NCI-H526 (cell line): Measurements from ENCODE around the gene POU2AF1.
A peak's percentile ranks its signal among the peaks of the same experiment; 100 is the strongest.

Source experiments
- DNase-seq, 2 experiments: peaks; one replicate each; lab custom pipeline; 2025; lab: John Stamatoyannopoulos, UW

Gene POU2AF1

GRCh38 chr11:111387363-111387762, 8.3 kb upstream of the POU2AF1 start:
- DNase-seq, result no peak

DNA sequence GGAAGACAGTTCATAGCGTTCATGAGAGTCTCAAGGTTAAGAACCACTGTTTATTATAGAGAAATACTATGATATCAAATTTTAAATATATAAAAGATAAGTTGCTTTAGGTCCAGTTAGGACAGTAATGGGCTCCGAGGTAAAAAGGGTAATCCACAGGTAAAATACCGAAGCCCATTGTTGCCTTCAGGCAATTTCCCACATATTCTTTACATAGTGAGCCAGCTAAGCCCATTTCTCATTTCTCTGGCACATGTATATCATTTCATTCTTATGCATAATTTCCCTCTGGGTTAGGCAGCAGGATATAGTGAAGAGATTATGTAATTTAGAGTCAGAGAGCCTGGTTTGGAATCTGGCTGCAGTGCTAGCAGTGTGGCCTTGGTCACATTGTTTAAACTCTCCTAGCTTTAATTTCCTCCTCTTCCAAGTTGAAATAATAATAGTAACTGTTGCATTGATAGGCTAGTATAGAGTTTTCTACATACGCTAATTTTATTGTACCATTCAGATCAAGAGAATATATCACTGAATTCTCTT, 7.6 kb upstream of the POU2AF1 start:
- DNase-seq, result no peak

DNA sequence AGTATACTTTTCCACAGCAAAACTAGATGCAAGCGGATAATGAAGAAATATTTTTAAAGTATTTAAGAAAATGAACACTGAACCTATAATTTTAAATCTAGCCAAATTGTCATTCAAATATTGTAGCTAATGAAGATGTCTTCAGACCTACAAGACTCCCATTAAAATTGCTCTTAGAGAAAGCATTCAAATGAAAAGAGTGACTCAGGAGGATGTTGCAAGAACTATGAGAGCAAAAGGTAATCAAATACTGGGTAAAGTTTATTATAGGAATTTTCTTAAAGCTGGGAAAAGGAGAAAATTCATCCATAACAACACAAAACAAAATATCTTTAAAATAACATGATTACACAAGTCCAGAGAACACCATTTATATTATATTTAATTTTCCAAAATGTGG, 5.4 kb upstream of the POU2AF1 start:
- no peak for DNase-seq

DNA sequence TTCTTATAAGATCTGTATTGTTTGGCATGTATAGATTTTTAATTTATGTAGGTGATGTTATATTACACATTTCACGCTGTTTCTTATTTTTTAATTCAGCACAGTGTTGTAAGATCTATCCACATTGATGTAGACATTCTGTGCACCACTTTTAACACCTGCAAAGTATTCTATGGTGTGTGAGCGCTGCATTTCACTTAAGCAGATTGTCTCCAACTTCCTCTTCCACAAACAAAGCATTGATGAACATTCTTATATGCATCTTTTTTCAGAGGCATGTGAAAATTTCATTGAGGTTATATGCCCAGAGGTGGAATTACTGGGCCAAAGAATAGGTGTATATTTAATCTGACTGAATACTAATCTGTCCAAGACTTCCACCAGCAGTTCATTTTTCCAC, 3.4 kb upstream of the POU2AF1 start:
- DNase-seq, result peak in 1 of 2 experiments; percentile 14

GRCh38 chr11:111379602-111380136, 594 bp upstream of the POU2AF1 start:
- DNase-seq, result no peak

DNA sequence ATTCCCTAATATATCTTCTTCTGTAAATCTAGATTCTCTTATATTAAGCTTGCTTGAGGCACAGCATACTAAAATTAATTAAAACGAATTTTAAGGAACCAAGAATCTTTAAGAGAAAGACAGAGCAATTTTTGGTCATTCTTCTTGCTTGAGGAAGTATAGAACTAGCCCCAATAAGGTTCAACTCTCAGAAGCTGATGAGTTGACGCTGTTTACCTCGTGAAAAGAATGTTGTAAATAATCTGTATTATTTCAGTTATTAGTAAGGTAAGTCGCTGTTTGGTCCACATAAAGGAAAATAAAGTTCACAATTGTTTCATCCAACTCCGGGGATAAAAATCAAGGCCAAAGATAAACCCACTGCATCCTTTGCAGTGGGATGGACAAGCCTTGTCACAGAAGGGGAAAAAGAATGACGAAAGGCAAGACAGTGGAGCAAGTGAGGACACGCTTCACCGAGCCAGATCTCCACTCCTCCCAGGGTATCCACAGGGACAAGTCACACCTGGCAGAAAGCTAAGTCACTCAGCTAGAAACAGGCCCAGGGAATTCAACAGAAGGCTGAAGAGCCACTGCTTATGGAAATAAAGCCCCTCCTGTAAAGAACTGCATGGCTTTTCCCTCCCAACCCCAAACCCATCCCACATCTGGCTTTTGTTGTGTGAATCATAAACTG, 752 bp downstream of the POU2AF1 start:
- DNase-seq, result peak in 1 of 2 experiments; percentile 33

- DNase-seq, result no peak
Measured at GRCh38 chr11:111376181-111376871, 2.7 kb downstream of the POU2AF1 start.

- DNase-seq, result no peak
Measured at GRCh38 chr11:111373590-111373989, 5.5 kb downstream of the POU2AF1 start.

- no peak for DNase-seq
Measured at GRCh38 chr11:111372538-111372937, 6.5 kb downstream of the POU2AF1 start.

DNA sequence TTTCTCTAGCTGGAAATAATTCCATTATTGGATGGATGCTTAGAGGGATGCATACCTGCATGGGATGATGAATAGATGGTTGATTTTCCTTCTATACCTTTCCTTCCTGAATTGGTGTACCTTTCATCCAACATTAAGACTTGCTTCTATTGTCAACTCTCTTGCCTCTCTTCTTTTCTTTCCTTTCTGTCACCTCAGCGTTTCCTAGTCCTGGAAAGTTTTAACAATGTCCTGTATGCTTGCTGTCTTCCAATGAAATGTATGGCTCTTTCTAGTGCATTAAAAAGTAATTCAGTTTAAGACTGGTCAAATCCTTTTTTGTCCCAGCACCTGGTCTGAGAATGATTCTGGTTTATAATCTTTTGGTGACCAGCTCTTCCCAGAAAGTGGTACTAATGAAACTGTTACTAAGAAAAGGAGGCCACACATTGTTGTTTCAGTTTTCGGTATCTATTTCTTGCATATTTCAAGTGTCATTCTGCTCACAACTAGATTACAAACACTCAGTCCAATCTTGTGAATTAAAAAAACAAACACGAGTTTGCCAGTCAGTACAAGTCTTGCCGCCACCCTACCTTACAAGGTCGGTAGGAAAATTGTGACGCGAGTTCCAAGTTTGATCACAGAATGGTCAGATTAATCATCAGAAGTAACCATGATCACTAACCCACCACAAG, 8.0 kb downstream of the POU2AF1 start:
- DNase-seq, result no peak

DNA sequence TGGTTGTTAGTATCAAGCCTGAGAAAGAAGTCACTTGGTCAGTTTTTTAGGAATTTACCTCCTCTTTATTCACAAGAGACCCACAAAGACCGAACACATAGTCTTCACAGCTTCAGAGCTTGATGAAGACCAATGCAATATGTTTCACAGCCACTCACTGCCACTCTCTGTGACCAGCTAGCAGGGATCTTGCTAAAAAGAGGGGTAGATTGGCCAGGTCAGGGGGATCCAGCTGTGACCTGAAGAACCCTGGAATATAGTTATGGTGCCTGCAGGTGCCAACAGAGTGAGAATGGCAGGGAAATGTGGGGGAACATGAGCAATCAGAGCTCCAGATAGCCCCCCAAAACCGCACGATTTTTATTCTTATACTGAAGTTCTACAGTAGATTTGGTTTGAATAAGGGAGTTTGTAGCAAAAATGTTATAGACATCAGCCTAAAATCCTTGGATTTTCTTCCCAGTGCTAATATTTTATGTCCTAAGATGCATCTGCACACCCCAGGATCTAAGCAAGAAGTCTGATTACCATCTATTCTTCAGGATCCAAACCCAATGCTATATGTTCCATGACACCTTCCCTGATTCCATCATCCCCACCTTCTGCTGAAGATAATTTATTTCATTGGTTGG, 8.7 kb downstream of the POU2AF1 start:
- no peak for DNase-seq

DNA sequence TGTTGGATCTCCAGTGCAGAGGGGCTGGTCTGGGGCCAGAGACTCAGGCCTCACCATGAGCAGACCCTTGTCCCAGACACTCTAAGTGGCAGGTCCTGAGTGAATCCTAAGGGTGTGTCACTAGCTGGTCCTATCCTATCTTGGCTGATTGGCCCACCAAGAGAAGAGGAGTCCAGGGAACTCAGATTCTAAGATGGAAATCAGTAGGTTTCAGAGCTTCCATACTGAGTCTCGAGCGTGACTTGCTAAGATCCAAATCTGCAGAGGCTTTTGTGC, 10.9 kb downstream of the POU2AF1 start:
- DNase-seq, result no peak

GRCh38 chr11:111367411-111368284, 11.4 kb downstream of the POU2AF1 start:
- DNase-seq, result no peak

GRCh38 chr11:111366560-111367410, 12.3 kb downstream of the POU2AF1 start:
- no peak for DNase-seq

DNA sequence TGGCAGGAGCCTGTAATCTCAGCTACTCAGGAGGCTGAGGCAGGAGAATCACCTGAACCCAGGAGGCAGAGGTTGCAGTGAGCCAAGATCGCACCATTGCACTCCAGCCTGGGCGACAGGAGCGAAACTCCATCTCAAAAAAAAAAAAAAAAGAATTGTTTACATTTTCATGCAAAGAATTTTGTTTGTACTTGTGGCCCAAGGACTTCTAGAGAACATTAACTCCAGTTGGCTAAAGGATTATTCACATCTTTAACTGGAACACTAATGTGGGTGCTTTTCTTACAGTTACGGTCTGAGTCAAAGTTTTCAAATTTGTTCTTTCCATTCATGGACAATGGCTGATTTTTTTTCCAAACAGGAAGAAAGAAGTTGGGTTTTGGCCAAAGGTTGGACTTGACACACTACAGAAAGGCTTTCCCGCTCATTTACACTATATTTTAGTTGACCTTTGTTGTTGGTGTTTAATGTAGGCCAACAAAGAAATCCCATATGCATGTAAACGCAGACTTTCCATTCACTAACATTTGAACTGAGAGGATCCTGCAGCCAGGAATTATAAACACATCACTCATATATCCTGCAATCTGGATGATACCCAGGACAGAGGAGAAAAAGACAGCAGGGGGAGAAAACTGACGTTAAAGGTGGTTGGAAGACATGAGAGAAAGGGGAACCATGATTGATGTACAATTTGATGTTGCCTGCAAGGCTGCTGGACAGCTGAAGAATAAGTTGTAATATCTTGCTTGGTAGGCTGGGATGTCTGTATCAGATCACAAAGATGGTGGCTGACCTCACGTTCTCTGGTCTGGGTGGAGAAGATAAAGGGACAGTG, 13.1 kb downstream of the POU2AF1 start:
- DNase-seq, result no peak

DNA sequence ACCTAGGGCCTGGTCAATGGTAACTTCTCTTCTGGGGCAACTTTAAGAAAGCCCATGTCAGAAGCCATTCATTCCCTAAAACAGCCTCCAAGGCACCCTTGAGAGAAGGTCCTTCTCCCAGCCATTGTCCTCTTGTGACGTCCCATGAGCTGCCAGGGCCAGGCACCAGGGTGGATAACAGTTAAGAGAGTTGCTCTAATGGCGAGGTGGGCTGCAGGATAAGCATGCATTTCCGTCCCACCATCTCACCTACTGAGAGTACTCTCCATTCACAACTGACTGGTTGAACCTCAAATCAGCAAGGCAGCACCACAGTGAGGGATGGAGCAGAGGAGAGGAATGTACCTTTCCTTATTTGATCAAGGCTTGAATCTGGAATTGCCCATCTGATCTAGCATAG, 14.6 kb downstream of the POU2AF1 start:
- DNase-seq, result peak in 1 of 2 experiments; percentile 69

DNA sequence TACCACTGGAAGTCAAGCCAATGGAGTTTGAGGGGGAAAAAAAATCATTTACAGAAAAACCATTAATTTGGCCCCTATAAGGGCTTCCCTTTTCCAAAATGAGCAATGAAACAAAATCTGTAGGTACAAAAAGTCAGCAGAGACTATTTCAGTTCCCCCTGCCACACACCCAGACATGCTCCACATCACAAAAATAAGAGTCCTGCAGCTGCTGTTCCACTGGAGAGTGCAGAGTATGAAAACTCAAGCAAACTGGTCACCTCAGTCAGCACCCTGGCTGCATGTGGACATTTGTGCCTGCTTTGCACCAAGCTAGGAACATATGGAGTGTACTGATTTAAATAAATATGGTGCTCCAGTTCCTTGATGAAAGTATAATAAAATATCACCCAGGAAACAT, 15.1 kb downstream of the POU2AF1 start:
- peak; percentile 98 for DNase-seq

- DNase-seq, result peak in 1 of 2 experiments; percentile 50
Measured at GRCh38 chr11:111362887-111363411, 16.1 kb downstream of the POU2AF1 start.

- no peak for DNase-seq
Measured at GRCh38 chr11:111361874-111362273, 17.2 kb downstream of the POU2AF1 start.
